ENCODE measurements around the gene PRAMEF33.
"Not testable (repeated sequence)": the region's sequence is repeated elsewhere in the genome, so short reads cannot be mapped to it uniquely, and the experiment has no call there.

Gene PRAMEF33

GRCh38 chr1:13303239-13303638, at the start of gene PRAMEF33:
Gene PRAMEF33 (plus strand): TSS chr1:13303539. CDS start chr1:13305955, 2,416 bp downstream.
- not testable (repeated sequence) for H3K27ac ChIP-seq (ENCODE audit: low read length); H3K4me1 ChIP-seq (ENCODE audit: control insufficient read depth, insufficient read depth, low read length); H3K36me3 ChIP-seq (ENCODE audit: control insufficient read depth in 2 of 2, insufficient read depth in 2 of 2, low read length in 2 of 2); H3K4me3 ChIP-seq (ENCODE audit: low read length in 2 of 2); H3K9me3 ChIP-seq (ENCODE audit: control insufficient read depth in 2 of 2, low read length in 2 of 2); H3K27me3 ChIP-seq (ENCODE audit: control insufficient read depth in 1 of 2, insufficient read depth in 2 of 2, low read length in 2 of 2); H3K9ac ChIP-seq (ENCODE audit: low read length in 2 of 2)

- not testable (repeated sequence) for H3K9ac ChIP-seq (ENCODE audit: low read length in 2 of 2); H3K36me3 ChIP-seq (ENCODE audit: control insufficient read depth in 2 of 2, insufficient read depth in 2 of 2, low read length in 2 of 2); H3K27ac ChIP-seq (ENCODE audit: low read length); H3K4me1 ChIP-seq (ENCODE audit: control insufficient read depth, insufficient read depth, low read length); H3K4me3 ChIP-seq (ENCODE audit: low read length in 2 of 2); H3K9me3 ChIP-seq (ENCODE audit: control insufficient read depth in 2 of 2, low read length in 2 of 2); H3K27me3 ChIP-seq (ENCODE audit: control insufficient read depth in 1 of 2, insufficient read depth in 2 of 2, low read length in 2 of 2)
Observed at GRCh38 chr1:13253898-13254297, 49.4 kb upstream of the PRAMEF33 start, which contains the start of gene PRAMEF5. Gene PRAMEF5 (plus strand): TSS chr1:13254198. CDS start chr1:13259269, 5,071 bp downstream.

GRCh38 chr1:13265124-13265523, 38.2 kb upstream of the PRAMEF33 start:
- not testable (repeated sequence) for H3K27ac ChIP-seq (ENCODE audit: low read length); H3K27me3 ChIP-seq (ENCODE audit: control insufficient read depth in 1 of 2, insufficient read depth in 2 of 2, low read length in 2 of 2); H3K36me3 ChIP-seq (ENCODE audit: control insufficient read depth in 2 of 2, insufficient read depth in 2 of 2, low read length in 2 of 2); H3K9me3 ChIP-seq (ENCODE audit: control insufficient read depth in 2 of 2, low read length in 2 of 2); H3K9ac ChIP-seq (ENCODE audit: low read length in 2 of 2); H3K4me3 ChIP-seq (ENCODE audit: low read length in 2 of 2); H3K4me1 ChIP-seq (ENCODE audit: control insufficient read depth, insufficient read depth, low read length)

GRCh38 chr1:13277016-13277415, 26.3 kb upstream of the PRAMEF33 start:
- not testable (repeated sequence) for H3K4me3 ChIP-seq (ENCODE audit: low read length in 2 of 2); H3K9me3 ChIP-seq (ENCODE audit: control insufficient read depth in 2 of 2, low read length in 2 of 2); H3K36me3 ChIP-seq (ENCODE audit: control insufficient read depth in 2 of 2, insufficient read depth in 2 of 2, low read length in 2 of 2); H3K27ac ChIP-seq (ENCODE audit: low read length); H3K9ac ChIP-seq (ENCODE audit: low read length in 2 of 2); H3K4me1 ChIP-seq (ENCODE audit: control insufficient read depth, insufficient read depth, low read length); H3K27me3 ChIP-seq (ENCODE audit: control insufficient read depth in 1 of 2, insufficient read depth in 2 of 2, low read length in 2 of 2)

GRCh38 chr1:13279617-13280016, 23.7 kb upstream of the PRAMEF33 start:
- not testable (repeated sequence) for H3K27me3 ChIP-seq (ENCODE audit: control insufficient read depth in 1 of 2, insufficient read depth in 2 of 2, low read length in 2 of 2); H3K4me3 ChIP-seq (ENCODE audit: low read length in 2 of 2); H3K4me1 ChIP-seq (ENCODE audit: control insufficient read depth, insufficient read depth, low read length); H3K9ac ChIP-seq (ENCODE audit: low read length in 2 of 2); H3K9me3 ChIP-seq (ENCODE audit: control insufficient read depth in 2 of 2, low read length in 2 of 2); H3K36me3 ChIP-seq (ENCODE audit: control insufficient read depth in 2 of 2, insufficient read depth in 2 of 2, low read length in 2 of 2); H3K27ac ChIP-seq (ENCODE audit: low read length)

GRCh38 chr1:13285037-13285436, 18.3 kb upstream of the PRAMEF33 start, which contains the start of gene PRAMEF8:
Gene PRAMEF8 (minus strand): TSS chr1:13285137. CDS start chr1:13284091, 1,046 bp downstream.
- not testable (repeated sequence) for H3K4me1 ChIP-seq (ENCODE audit: control insufficient read depth, insufficient read depth, low read length); H3K9ac ChIP-seq (ENCODE audit: low read length in 2 of 2); H3K27ac ChIP-seq (ENCODE audit: low read length); H3K4me3 ChIP-seq (ENCODE audit: low read length in 2 of 2); H3K27me3 ChIP-seq (ENCODE audit: control insufficient read depth in 1 of 2, insufficient read depth in 2 of 2, low read length in 2 of 2); H3K9me3 ChIP-seq (ENCODE audit: control insufficient read depth in 2 of 2, low read length in 2 of 2); H3K36me3 ChIP-seq (ENCODE audit: control insufficient read depth in 2 of 2, insufficient read depth in 2 of 2, low read length in 2 of 2)

- H3K27me3 ChIP-seq (ENCODE audit: control insufficient read depth in 1 of 2, insufficient read depth in 2 of 2, low read length in 2 of 2); H3K4me1 ChIP-seq (ENCODE audit: control insufficient read depth, insufficient read depth, low read length); H3K36me3 ChIP-seq (ENCODE audit: control insufficient read depth in 2 of 2, insufficient read depth in 2 of 2, low read length in 2 of 2); H3K9me3 ChIP-seq (ENCODE audit: control insufficient read depth in 2 of 2, low read length in 2 of 2); H3K4me3 ChIP-seq (ENCODE audit: low read length in 2 of 2); H3K27ac ChIP-seq (ENCODE audit: low read length); H3K9ac ChIP-seq (ENCODE audit: low read length in 2 of 2): not testable (repeated sequence)
Observed at GRCh38 chr1:13289030-13289429, 14.3 kb upstream of the PRAMEF33 start.

GRCh38 chr1:13297216-13297931, 6.0 kb upstream of the PRAMEF33 start:
- H3K9me3 ChIP-seq (ENCODE audit: control insufficient read depth in 2 of 2, low read length in 2 of 2); H3K4me3 ChIP-seq (ENCODE audit: low read length in 2 of 2); H3K27ac ChIP-seq (ENCODE audit: low read length); H3K4me1 ChIP-seq (ENCODE audit: control insufficient read depth, insufficient read depth, low read length); H3K27me3 ChIP-seq (ENCODE audit: control insufficient read depth in 1 of 2, insufficient read depth in 2 of 2, low read length in 2 of 2); H3K36me3 ChIP-seq (ENCODE audit: control insufficient read depth in 2 of 2, insufficient read depth in 2 of 2, low read length in 2 of 2); H3K9ac ChIP-seq (ENCODE audit: low read length in 2 of 2): not testable (repeated sequence)

GRCh38 chr1:13298699-13299098, 4.6 kb upstream of the PRAMEF33 start:
- not testable (repeated sequence) for H3K9ac ChIP-seq (ENCODE audit: low read length in 2 of 2); H3K4me3 ChIP-seq (ENCODE audit: low read length in 2 of 2)

GRCh38 chr1:13302197-13302596, 1.1 kb upstream of the PRAMEF33 start:
- not testable (repeated sequence) for H3K36me3 ChIP-seq (ENCODE audit: control insufficient read depth in 2 of 2, insufficient read depth in 2 of 2, low read length in 2 of 2); H3K9ac ChIP-seq (ENCODE audit: low read length in 2 of 2); H3K27ac ChIP-seq (ENCODE audit: low read length); H3K4me1 ChIP-seq (ENCODE audit: control insufficient read depth, insufficient read depth, low read length); H3K9me3 ChIP-seq (ENCODE audit: control insufficient read depth in 2 of 2, low read length in 2 of 2); H3K4me3 ChIP-seq (ENCODE audit: low read length in 2 of 2); H3K27me3 ChIP-seq (ENCODE audit: control insufficient read depth in 1 of 2, insufficient read depth in 2 of 2, low read length in 2 of 2)

More at GRCh38 chr1:13298699-13299098, 4.6 kb upstream of the PRAMEF33 start:
- H3K9me3 ChIP-seq (ENCODE audit: control insufficient read depth in 2 of 2, low read length in 2 of 2); H3K4me1 ChIP-seq (ENCODE audit: control insufficient read depth, insufficient read depth, low read length); H3K27ac ChIP-seq (ENCODE audit: low read length); H3K36me3 ChIP-seq (ENCODE audit: control insufficient read depth in 2 of 2, insufficient read depth in 2 of 2, low read length in 2 of 2); H3K27me3 ChIP-seq (ENCODE audit: control insufficient read depth in 1 of 2, insufficient read depth in 2 of 2, low read length in 2 of 2): not testable (repeated sequence)

GRCh38 chr1:13315281-13315680, 11.9 kb downstream of the PRAMEF33 start, which contains the start of gene PRAMEF15:
Gene PRAMEF15 (plus strand): TSS chr1:13315581. CDS start chr1:13318408, 2,827 bp downstream.
- H3K4me3 ChIP-seq (ENCODE audit: low read length in 2 of 2); H3K36me3 ChIP-seq (ENCODE audit: control insufficient read depth in 2 of 2, insufficient read depth in 2 of 2, low read length in 2 of 2); H3K9me3 ChIP-seq (ENCODE audit: control insufficient read depth in 2 of 2, low read length in 2 of 2); H3K27ac ChIP-seq (ENCODE audit: low read length); H3K27me3 ChIP-seq (ENCODE audit: control insufficient read depth in 1 of 2, insufficient read depth in 2 of 2, low read length in 2 of 2); H3K9ac ChIP-seq (ENCODE audit: low read length in 2 of 2); H3K4me1 ChIP-seq (ENCODE audit: control insufficient read depth, insufficient read depth, low read length): not testable (repeated sequence)

Data from stomach smooth muscle (tissue), 2 donors.